Measurements from ENCODE around the gene ARHGAP10.

GRCh38 chr4:147944249-147944648 is 212.4 kb downstream of the ARHGAP10 start:
- TF ChIP-seq CTCF (IDR thresholded peaks at IDR 0.05) (no peak), POLR2A (IDR thresholded peaks at IDR 0.05) (no peak)

All from esophagus squamous epithelium (tissue), 4 donors.